Loucy (cell line): Measurements from ENCODE around the gene RAB4A.

ENCODE experiments used
- H2AFZ ChIP-seq: fragments of 200-600 bp; sonication (generic); 2 replicates; pipeline ENCODE4 v1.6.0; 2016; ENCODE audit warnings: antibody characterized with exemption, mild to moderate bottlenecking, low read length, moderate library complexity
- H3F3A ChIP-seq: fragments of 200-600 bp; 2 replicates; pipeline ENCODE4 v1.6.0; 2016; ENCODE audit warnings: antibody characterized with exemption, low read depth, mild to moderate bottlenecking
- H3K27me3 ChIP-seq: fragments of 200-600 bp; sonication (generic); 2 replicates; pipeline ENCODE4 v1.6.1; 2014; ENCODE audit warnings: low read length, mild to moderate bottlenecking; ENCODE audit not compliant: insufficient read depth, poor library complexity, severe bottlenecking
- H3K36me3 ChIP-seq: fragments of 200-600 bp; sonication (generic); 2 replicates; pipeline ENCODE4 v1.6.1; 2016; ENCODE audit warnings: low read length; ENCODE audit not compliant: insufficient read depth
- H3K4me1 ChIP-seq: fragments of 200-600 bp; sonication (generic); 2 replicates; pipeline ENCODE4 v1.5.1; 2014; ENCODE audit warnings: low read length, mild to moderate bottlenecking; ENCODE audit not compliant: insufficient read depth, poor library complexity, severe bottlenecking
- H3K4me2 ChIP-seq: fragments of 200-600 bp; sonication (generic); 2 replicates; pipeline ENCODE4 v1.6.0; 2014; ENCODE audit warnings: antibody characterized with exemption, low read length, low read depth, mild to moderate bottlenecking; ENCODE audit not compliant: poor library complexity, severe bottlenecking
- H3K4me3 ChIP-seq: fragments of 200-600 bp; sonication (generic); 2 replicates; pipeline ENCODE4 v1.5.1; 2014; ENCODE audit warnings: low read length, mild to moderate bottlenecking, mixed read lengths; ENCODE audit not compliant: poor library complexity, severe bottlenecking
- H3K79me2 ChIP-seq: fragments of 200-600 bp; sonication (generic); 2 replicates; pipeline ENCODE4 v1.6.1; 2014; ENCODE audit warnings: low read length; ENCODE audit not compliant: insufficient read depth
- H3K9ac ChIP-seq: fragments of 200-600 bp; sonication (generic); 2 replicates; pipeline ENCODE4 v1.6.0; 2014; ENCODE audit warnings: mild to moderate bottlenecking, low read depth, low read length, moderate library complexity; ENCODE audit not compliant: poor library complexity, severe bottlenecking
- H3K9me2 ChIP-seq: fragments of 200-600 bp; sonication (generic); replicated peaks from 2 replicates; pipeline ENCODE4 v1.6.1; 2016; ENCODE audit warnings: low read depth, low read length, mixed read lengths
- H3K9me3 ChIP-seq: fragments of 200-600 bp; sonication (generic); 2 replicates; pipeline ENCODE4 v1.6.1; 2014; ENCODE audit warnings: mild to moderate bottlenecking, antibody characterized with exemption, low read length, low read depth; ENCODE audit not compliant: insufficient read depth
- H4K20me1 ChIP-seq: fragments of 200-600 bp; sonication (generic); 2 replicates; pipeline ENCODE4 v1.6.0; 2014; ENCODE audit warnings: antibody characterized with exemption, low read length, mild to moderate bottlenecking; ENCODE audit not compliant: insufficient read depth, poor library complexity, severe bottlenecking
- CTCF ChIP-seq: fragments of 200-600 bp; sonication (generic); conservative IDR thresholded peaks from 2 replicates; pipeline ENCODE4 v1.5.1; 2014; ENCODE audit warnings: mild to moderate bottlenecking, antibody characterized with exemption, low read length
- EZH2phosphoT487 ChIP-seq: fragments of 200-600 bp; IDR thresholded peaks from 2 replicates; pipeline ENCODE4 v1.6.1; 2018; ENCODE audit warnings: antibody characterized with exemption, mild to moderate bottlenecking, moderate library complexity, borderline replicate concordance

RAB4A gene

GRCh38 chr1:229282295-229282823 is 11.4 kb downstream of the RAB4A start:
- Histone ChIP-seq H3K4me2 (no peak overlapping the region), H3F3A (0 out of 2 replicates have a peak, but pooled peaks cover 3% of the 10 kb centered on the region), H3K36me3 (peaks cover 2% of the 10 kb centered on the region; the same call in 1 of the 2 replicates), H3K9me3 (no peaks in the 10 kb centered on the region), H4K20me1 (peaks cover 63% of the 10 kb centered on the region), H2AFZ (no peak overlapping the region), H3K9ac (no peak overlapping the region), H3K9me2 (no peaks in the 10 kb centered on the region), H3K27me3 (no peaks in the 10 kb centered on the region), H3K79me2 (peaks cover 94% of the 10 kb centered on the region), H3K4me3 (no peak overlapping the region), H3K4me1 (peaks cover 34% of the 10 kb centered on the region)
- TF ChIP-seq EZH2phosphoT487 (no peak), CTCF (no peak)

DNA sequence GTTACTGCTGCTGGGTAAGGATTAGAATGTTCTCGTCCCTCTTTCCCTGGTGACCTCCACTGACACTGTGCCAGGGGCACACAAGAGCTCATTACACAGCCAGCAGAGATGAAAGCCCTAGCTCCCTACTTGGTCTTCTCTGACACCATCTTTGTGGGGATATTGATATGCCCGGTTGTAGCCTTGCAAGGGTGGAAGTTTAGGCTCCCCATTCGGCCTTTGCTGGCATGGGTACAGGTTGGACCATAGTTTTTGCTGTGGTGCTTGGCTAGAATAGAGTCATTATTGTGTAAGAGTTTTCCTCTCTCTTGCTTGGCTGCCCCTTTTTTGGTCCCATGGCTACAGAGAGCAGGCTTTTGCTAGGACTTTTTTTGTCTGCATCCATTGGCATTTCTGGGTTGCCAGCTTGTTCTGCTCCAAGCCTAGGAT is 12.3 kb downstream of the RAB4A start:
- Histone ChIP-seq H4K20me1 (peaks cover 62% of the 10 kb centered on the region), H3K27me3 (no peaks in the 10 kb centered on the region), H3K9me3 (no peaks in the 10 kb centered on the region), H3K36me3 (peaks cover 7% of the 10 kb centered on the region; the same call in 1 of the 2 replicates), H3F3A (0 out of 2 replicates have a peak, but pooled peaks cover 3% of the 10 kb centered on the region), H3K4me3 (no peak overlapping the region), H3K9me2 (no peaks in the 10 kb centered on the region), H2AFZ (no peak overlapping the region), H3K9ac (no peak overlapping the region), H3K4me2 (no peak overlapping the region), H3K4me1 (peaks cover 32% of the 10 kb centered on the region), H3K79me2 (peaks cover 93% of the 10 kb centered on the region)
- no peak for TF ChIP-seq EZH2phosphoT487
- no peak for TF ChIP-seq CTCF

- Histone ChIP-seq H3K9me2 (no peaks in the 10 kb centered on the region), H3K27me3 (no peaks in the 10 kb centered on the region), H3K4me3 (no peak overlapping the region), H4K20me1 (peaks cover 46% of the 10 kb centered on the region), H3K4me2 (no peak overlapping the region), H3F3A (0 out of 2 replicates have a peak, but pooled peaks cover 3% of the 10 kb centered on the region), H3K9ac (no peak overlapping the region), H2AFZ (no peak overlapping the region), H3K36me3 (peaks cover 17% of the 10 kb centered on the region; the same call in 1 of the 2 replicates), H3K79me2 (peaks cover 79% of the 10 kb centered on the region), H3K9me3 (no peaks in the 10 kb centered on the region), H3K4me1 (peaks cover 17% of the 10 kb centered on the region)
- TF ChIP-seq EZH2phosphoT487 (no peak), CTCF (no peak)
Measured at GRCh38 chr1:229284887-229285286, 14.0 kb downstream of the RAB4A start.
